Medulla oblongata (tissue), 1 donor: ENCODE measurements around the gene SP110.
"Not testable (repeated sequence)": the region's sequence is repeated elsewhere in the genome, so short reads cannot be mapped to it uniquely, and the experiment has no call there.

Source experiments
- DNase-seq: peaks from one replicate; pipeline ENCODE4 v3.0.0-alpha.2; 2015; ENCODE audit errors: extremely low spot score

SP110 gene

GRCh38 chr2:230224458-230224857 lies 4.7 kb upstream of the SP110 start:
- no peak for DNase-seq

- DNase-seq: not testable (repeated sequence)
Measured at GRCh38 chr2:230222829-230223228, 3.0 kb upstream of the SP110 start.

GRCh38 chr2:230221493-230221892 lies 1.7 kb upstream of the SP110 start:
- DNase-seq: no peak

- DNase-seq: no peak
Measured at GRCh38 chr2:230220347-230220969, 674 bp upstream of the SP110 start.

- peak; percentile 72 for DNase-seq
Measured at GRCh38 chr2:230218421-230218820, 1.4 kb downstream of the SP110 start.

- DNase-seq: no peak
Measured at GRCh38 chr2:230217424-230217823, 2.4 kb downstream of the SP110 start.

GRCh38 chr2:230216489-230216888 lies 3.3 kb downstream of the SP110 start:
- no peak for DNase-seq

GRCh38 chr2:230209422-230210051 lies 10.2 kb downstream of the SP110 start:
- DNase-seq: peak; percentile 24

GRCh38 chr2:230208576-230208975 lies 11.2 kb downstream of the SP110 start:
- DNase-seq: no peak

GRCh38 chr2:230205721-230206120 lies 14.1 kb downstream of the SP110 start:
- DNase-seq: no peak

GRCh38 chr2:230205034-230205433 lies 14.8 kb downstream of the SP110 start:
- no peak for DNase-seq

GRCh38 chr2:230203110-230203676 lies 16.6 kb downstream of the SP110 start:
- no peak for DNase-seq

- DNase-seq: no peak
Measured at GRCh38 chr2:230202430-230203109, 17.2 kb downstream of the SP110 start.

GRCh38 chr2:230184727-230185578 lies 34.8 kb downstream of the SP110 start:
- peak; percentile 29 for DNase-seq

- DNase-seq: no peak
Measured at GRCh38 chr2:230181195-230181594, 38.6 kb downstream of the SP110 start.

- no peak for DNase-seq
Measured at GRCh38 chr2:230179907-230180306, 39.9 kb downstream of the SP110 start.

GRCh38 chr2:230178546-230179485 lies 41.0 kb downstream of the SP110 start:
- no peak for DNase-seq

GRCh38 chr2:230176996-230177395 lies 42.8 kb downstream of the SP110 start:
- no peak for DNase-seq

- DNase-seq: no peak
Measured at GRCh38 chr2:230174466-230174865, 45.3 kb downstream of the SP110 start.

GRCh38 chr2:230172852-230173251 lies 46.9 kb downstream of the SP110 start:
- no peak for DNase-seq

GRCh38 chr2:230172156-230172555 lies 47.6 kb downstream of the SP110 start:
- DNase-seq: no peak
